GM10266 (cell line): Measurements from ENCODE around the gene MLH3.

Experiments
- DNase-seq: peaks from one replicate; pipeline ENCODE4 v3.0.0; 2012; ENCODE audit errors: extremely low spot score
- TF ChIP-seq, protein P1 (sequence below): IDR thresholded peaks from 2 replicates; pipeline ENCODE4 v1.5.1; 2012; ENCODE audit warnings: mild to moderate bottlenecking, low read depth; ENCODE audit not compliant: control insufficient read depth, insufficient read depth; ENCODE audit errors: missing control alignments

The MLH3 gene

DNA sequence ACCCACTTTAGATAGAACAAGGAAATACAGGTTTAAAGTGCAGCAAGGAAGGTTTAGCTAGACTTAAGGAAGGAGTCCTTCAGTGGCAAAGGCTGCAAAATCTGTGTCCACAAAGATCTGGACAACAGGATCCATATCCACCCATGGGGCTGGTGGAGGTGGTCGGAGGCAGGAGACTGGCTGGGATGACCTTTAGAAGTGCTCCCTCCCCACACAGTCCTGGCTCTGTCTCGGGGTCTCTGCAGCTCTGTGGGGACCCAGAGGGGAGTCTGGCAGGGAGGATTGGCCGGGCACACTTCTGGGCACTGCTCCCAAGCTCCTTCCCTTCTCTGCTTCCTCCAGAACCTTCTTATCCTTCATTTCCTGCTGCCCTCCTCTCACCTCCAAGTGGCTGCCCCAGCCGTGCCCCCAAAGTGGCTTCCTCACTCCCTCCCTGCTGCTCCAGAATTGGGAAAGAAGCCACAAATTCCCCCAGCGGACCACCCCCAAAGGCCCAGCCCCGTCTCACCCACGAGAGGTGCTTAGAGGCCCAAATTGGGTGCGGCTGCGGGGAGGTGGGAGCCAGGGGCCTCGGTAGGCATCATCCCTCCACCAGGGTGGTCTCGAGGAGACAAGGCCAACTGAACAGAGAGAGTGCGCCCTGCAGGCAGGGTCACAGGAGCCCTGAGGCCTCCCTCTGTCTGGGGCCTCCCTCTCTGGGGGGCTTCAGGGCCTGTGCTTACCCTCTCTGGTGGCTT, 73.9 kb downstream of the MLH3 start:
- TF ChIP-seq, protein P1, sequence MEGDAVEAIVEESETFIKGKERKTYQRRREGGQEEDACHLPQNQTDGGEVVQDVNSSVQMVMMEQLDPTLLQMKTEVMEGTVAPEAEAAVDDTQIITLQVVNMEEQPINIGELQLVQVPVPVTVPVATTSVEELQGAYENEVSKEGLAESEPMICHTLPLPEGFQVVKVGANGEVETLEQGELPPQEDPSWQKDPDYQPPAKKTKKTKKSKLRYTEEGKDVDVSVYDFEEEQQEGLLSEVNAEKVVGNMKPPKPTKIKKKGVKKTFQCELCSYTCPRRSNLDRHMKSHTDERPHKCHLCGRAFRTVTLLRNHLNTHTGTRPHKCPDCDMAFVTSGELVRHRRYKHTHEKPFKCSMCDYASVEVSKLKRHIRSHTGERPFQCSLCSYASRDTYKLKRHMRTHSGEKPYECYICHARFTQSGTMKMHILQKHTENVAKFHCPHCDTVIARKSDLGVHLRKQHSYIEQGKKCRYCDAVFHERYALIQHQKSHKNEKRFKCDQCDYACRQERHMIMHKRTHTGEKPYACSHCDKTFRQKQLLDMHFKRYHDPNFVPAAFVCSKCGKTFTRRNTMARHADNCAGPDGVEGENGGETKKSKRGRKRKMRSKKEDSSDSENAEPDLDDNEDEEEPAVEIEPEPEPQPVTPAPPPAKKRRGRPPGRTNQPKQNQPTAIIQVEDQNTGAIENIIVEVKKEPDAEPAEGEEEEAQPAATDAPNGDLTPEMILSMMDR = no peak
- DNase-seq = no peak

DNA sequence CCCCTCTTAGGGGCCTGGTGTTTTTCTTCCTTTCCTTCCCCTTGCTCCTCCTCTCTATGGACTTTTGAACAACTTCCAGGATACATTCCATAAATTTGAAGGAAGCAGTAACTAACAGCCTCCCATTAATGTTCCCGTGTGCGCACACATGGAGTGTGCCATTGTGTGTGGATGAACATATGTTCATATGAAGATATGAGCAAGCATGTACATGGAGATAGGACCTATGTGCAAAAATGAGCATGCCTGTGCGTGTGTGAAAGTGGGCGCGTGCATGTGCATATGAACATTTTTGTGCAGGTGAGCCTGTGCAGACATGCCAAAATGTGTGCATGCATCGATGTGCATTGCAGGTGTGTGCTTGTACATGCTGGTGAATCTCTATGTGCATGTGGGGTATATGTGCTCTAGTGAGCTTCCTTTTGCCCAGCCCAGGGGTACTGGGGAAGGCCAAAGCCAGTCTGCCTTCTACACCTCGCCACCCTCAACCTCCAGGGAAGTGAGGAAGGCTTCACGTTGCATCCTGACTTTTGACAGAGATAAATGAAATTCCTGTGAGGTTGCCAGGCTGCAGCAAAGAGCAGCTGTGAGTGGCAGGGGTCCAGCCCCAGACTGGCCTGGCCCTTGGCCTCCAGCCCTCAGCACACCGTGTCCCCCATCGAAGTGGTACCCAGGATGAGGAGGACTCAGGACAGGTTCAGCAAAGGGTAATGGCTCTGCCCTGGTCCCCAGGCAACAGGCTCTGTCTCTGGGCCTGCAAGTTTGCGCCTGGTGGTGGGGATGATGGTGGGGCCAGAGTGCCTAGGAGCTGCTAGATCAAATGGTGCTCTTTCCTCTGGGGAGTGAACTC, 74.8 kb downstream of the MLH3 start:
- TF ChIP-seq, protein P1 = no peak
- no peak for DNase-seq

DNA sequence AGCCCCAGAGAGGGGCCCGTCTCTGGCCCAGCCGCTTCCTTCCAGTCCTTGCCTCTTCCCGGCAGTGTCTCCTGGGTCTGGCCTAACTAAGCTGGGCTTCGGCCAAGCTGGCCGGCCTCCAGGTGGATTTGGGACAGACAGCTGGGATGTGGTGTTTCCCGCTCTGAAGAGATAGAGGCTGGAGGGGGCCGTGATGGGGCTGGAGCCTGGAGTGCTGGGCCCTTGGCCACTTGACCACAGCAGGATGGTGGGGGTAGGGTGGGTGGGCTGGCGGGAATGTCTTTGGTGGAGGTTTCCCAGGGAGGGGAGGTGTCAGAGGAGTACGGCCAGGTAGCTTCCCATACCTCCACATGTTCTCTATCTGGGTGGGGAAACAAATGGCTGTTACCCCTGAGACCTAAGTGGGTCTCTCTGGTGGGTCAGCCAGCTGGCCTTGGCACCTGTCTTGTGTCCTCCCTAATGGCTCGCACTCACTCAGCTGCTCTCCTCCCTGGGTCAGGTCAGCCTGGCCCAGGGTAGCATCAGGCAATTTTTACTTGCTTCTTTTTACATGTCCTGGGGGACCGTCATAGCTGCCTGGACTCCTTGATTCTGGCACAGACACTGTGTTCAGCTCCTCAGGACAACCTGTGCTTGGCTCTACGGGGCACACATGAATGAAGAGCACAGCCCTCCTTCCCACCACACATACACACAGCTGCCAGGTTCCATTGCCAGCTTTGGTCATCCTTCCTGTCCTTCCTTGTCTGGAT, 76.0 kb downstream of the MLH3 start:
- TF ChIP-seq, protein P1 = no peak
- no peak for DNase-seq

DNA sequence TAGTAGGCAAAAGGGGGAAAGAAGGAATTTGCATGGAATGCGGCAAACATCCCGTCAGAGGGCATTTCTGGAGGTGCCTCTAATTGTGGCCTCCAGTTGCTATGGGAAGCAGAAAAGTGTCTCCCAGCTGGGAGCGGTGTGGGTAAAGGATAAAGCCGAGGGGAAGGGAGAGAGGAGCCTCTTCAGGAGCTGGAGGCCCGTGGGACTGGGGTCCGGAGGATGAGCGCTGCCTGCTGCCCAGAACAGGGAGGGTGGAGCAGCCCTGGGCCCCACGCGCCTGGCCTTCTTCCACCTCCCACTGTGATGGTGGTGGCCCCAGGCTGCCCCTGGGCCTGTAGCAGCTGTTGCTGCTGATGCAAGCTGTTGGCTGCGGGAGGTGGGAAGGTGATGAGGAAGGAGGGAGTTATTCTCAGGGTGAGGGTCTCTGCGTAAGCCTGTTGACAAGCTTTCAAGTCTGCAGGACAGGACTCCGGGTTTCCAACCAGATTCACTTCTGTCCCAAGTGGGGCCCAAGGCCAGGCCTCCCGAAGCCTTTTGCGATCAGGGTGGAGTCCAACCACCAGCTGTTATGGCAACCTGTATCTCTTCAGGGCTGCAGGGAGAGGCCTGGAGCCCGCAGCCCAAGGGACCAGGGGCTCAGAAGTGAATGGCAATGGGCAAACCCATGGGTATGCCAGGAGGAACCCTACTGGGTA, 76.8 kb downstream of the MLH3 start:
- TF ChIP-seq, protein P1 = no peak
- no peak for DNase-seq

DNA sequence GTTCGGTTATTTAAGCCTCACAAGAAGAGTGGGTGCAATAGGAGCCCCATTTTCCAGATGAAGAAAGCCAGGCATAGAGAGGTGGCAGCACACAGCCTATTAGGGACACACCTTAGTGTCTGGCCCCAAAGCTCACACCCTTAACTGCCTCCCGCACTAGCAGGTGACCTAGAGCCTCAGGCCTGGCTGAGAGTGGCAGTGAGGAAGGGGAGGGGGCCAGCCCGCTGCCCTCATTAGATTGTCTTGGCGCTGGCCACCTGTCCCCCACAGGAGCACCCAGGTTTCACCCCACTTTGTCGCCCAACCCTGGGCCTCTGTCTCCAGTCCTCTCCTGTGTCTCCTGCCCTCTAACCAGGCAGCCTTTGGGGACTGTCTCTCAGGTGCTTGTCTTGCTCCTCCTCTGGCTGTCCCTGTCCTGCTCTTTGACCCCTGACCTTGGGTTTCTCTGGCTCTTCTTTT, 77.3 kb downstream of the MLH3 start:
- TF ChIP-seq, protein P1 = no peak

DNA sequence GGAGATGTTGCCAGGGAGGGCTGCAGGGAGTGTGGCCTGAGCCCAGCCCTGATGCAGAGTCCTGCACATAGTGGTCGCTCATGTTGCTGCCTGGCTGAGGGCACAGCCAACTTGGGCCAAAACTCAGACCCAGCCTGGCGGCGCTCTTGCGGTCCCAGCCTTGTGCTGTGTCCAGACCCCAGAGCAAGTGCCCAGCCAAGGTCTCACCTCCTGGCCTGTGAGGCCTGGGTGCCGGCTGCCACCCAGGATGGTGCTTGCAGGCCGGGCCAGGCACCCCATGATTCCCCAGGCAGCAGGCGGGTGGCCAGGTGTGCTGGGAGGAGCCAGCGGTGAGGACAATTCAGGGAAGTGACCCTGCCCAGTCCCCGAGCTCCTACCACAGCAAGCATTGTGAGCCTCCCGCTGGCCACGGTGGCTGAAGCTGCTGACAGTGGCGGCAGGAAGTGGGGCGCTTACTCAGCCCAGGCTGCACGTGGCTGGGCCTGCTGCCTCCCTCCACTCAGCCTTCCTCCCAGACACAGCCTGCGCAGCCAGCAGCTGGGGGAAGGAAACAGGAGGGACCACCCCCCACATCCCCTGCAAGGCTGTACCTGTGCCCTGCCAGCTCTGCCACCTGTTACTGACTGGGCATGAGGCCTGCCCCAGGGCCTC, 78.1 kb downstream of the MLH3 start:
- no peak for DNase-seq
- TF ChIP-seq, protein P1 = no peak

More for the DNA sequence above, 77.3 kb downstream of the MLH3 start:
- DNase-seq = no peak
